NCI-H2107 (cell line): ENCODE results near the gene SLC2A4RG.

Source experiments
- DNase-seq: peaks from one replicate; lab custom pipeline; 2025; lab: John Stamatoyannopoulos, UW

Gene SLC2A4RG

DNA sequence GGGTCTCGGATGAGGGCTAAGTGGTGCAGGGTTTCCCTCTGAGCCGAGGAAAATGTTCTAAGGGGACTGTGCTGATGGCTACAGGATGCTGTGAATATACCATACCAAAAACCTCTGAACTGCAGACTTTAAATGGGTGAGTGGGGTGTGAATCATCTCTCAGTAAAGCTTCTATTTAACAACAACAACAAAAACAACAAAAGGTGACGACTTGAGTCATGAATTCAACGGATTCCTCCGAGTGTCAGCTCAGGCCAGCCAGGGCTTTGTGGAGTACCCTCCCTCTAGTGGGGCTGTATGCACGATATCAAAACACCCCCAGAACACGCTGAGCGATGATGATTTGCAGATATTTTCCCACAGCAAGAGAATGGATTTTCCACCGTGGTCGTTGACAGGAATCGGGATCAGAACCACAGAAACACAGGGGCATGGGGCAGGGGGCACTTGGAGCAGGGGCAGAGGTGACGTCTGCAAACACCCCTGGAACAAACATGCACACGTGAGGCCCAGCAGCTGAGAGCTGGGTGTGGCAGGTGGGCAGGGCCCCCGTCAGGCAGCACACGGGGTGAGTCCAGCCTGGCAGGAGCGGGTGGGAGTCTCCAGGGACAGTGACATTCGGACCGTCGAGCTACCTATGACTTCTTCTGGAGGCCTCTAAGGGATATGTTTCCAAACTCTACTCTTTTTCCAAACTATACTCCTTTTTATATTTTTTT lies 38.6 kb downstream of the SLC2A4RG start:
- no peak for DNase-seq

- DNase-seq, result no peak
Observed at GRCh38 chr20:63778857-63779256, 39.3 kb downstream of the SLC2A4RG start.

- DNase-seq, result no peak
Observed at GRCh38 chr20:63781181-63781580, 41.6 kb downstream of the SLC2A4RG start.

- DNase-seq, result no peak
Observed at GRCh38 chr20:63782051-63782471, 42.5 kb downstream of the SLC2A4RG start.

DNA sequence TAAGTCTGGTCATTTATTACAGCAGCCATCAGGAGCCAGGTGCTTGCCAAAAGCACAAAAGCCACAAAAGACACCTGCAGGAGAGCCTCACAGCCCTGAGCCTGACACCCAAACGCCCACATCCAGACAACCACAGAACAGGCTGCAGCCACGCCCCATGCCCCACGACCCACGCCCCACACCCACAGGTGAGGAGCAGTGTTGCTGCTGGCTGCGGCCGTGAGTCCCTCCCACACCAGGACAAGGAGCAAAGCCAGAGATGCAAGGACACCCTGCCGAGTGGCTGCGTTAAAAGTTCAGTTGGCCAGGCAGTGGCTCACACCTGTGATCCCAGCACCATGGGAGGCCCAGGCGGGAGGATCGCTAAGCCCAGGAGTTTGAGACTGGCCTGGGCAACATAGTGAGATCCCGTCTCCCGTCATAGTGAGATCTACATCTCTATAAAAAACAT lies 43.0 kb downstream of the SLC2A4RG start:
- no peak for DNase-seq

DNA sequence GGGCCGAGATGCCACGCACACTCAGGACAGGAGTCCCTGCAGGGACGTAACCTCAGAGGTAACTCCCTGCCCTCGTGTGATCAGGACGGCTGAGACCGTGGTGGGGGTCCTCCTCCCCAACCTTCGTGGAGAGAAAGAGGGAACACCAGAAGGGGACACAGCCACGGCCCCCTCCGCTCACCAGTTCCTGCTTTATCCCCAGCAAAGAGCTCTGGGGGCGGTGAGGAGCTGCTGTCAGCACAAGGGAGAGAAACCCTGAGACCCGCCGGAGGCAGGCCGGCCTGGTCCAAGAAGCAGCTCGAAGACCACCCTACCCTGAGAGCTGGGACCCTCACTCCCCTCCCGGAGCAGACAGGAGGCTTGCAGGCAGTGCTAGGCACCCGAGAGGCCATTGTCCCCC lies 44.4 kb downstream of the SLC2A4RG start:
- DNase-seq, result no peak

DNA sequence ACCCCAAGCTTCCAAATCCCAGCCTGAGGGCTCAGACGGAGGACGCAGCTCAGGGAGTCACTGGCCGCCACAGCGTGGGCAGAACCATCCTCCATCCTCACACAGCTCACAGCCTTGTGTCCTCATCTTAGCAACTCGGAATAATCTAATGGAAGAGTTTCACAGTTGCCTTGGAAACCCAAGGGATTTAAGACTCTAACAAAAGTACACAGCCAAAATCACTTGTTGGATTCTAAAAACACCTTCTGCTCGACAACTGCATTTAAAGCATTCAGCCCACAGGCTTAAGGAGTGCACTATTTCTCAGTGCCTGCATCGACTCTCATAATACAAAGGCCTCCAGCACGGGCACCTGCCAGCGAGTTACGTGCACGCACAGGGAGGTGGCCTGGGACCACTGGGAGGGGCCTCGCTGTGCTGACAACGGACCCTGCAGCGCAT lies 46.1 kb downstream of the SLC2A4RG start:
- peak; percentile 46 for DNase-seq

DNA sequence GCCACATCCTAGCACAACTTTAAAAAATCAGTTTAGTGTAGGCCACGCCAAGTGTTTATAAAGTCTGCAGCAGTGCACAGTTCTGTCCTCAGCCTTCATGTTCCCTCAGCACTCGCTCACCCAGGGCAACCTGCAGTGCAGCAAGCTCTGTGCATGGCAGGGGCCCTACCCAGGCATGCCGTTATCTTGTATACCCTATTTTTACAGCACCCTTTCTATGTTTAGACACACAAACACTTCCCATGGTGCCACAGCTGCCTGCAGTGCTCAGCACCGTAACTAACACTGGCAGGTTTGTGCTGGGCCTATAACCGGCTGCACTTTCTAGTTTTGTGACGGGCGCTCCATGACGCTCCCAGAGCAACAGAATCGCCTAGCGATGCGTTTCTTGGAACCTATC lies 47.7 kb downstream of the SLC2A4RG start:
- no peak for DNase-seq

- no peak for DNase-seq
Observed at GRCh38 chr20:63787749-63788148, 48.2 kb downstream of the SLC2A4RG start.

- DNase-seq, result no peak
Observed at GRCh38 chr20:63789836-63790571, 50.4 kb downstream of the SLC2A4RG start.

DNA sequence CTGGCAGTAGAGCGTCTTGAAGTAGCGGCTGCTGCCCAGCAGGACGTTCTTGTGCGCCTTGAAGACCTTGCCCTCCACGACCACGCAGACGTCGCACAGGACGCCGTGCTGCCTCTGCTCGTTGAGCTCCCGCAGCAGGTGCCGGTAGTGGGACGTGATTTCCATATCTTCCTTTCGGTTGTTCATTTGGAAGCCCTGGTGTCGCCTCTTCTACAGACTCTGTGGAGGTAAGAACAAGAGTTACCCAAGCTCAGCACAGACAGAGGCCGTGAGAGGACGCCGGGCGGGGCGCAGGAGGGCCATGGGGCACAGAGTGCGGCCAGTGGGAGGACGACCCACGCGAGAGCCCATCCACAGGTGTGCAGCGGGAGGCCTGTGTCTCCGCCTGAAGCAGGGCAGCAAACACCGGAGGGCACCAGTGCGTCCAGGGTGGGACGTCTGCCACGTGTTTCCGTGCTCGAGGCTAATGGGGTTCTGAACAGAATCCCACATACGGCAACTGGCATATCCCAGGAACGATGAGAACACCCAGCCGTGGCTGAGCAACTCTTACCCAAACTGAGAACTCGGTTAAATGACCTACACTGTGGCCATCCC lies 51.1 kb downstream of the SLC2A4RG start:
- no peak for DNase-seq

- DNase-seq, result no peak
Observed at GRCh38 chr20:63791497-63792156, 52.1 kb downstream of the SLC2A4RG start.

DNA sequence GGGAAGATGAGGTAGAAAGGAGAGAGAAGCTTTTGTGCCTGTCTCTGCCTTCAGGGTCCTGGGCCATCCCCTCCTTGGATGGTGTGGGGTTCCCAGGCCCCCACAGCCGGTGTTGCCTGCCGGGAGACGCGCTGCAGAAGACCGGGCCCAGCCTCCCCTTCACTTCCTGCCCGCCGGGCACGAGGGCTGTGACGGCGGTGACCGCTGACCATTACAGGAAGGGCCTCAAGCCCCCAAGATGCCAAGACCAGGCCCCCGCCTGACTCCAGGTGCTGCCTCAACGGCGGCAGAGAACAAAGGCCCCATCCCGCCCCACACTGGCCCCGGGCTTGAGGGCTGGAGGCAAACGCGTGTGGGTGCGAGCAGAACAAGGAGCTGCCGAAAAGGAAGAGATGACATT lies 53.3 kb downstream of the SLC2A4RG start:
- no peak for DNase-seq
